HepG2 (cell line): Measurements from ENCODE around the gene CASZ1. TPM values are rescaled to one million over a fixed set of nuclear protein-coding genes. Genes with fewer than 3 reads are reported as not detected.
A peak's percentile ranks its signal among the peaks of the same experiment; 100 is the strongest.

Source experiments
- FOXA3 ChIP-seq: IDR thresholded peaks from 2 replicates; pipeline ENCODE4 v1.6.1; 2016; ENCODE audit warnings: missing genetic modification reagents, missing compliant biosample characterization
- GTF3A ChIP-seq: sonication (generic); formaldehyde crosslinking; conservative IDR thresholded peaks from 2 replicates; pipeline ENCODE4 v1.4.0; 2020; ENCODE audit warnings: mild to moderate bottlenecking, missing genetic modification reagents
- HCFC1 ChIP-seq: fragments of 150-350 bp; IDR thresholded peaks from 2 replicates; pipeline ENCODE4 v1.6.1; 2014; ENCODE audit warnings: low read depth, low read length
- HNRNPK ChIP-seq: fragments of 200-400 bp; formaldehyde crosslinking; IDR thresholded peaks from 2 replicates; pipeline ENCODE4 v1.6.1; 2018; ENCODE audit warnings: low read length, low read depth, moderate library complexity, mild to moderate bottlenecking; ENCODE audit not compliant: poor library complexity, severe bottlenecking
- JARID2 ChIP-seq: sonication (generic); formaldehyde crosslinking; IDR thresholded peaks from 2 replicates; pipeline ENCODE4 v1.8.1; 2023; ENCODE audit warnings: missing genetic modification reagents, inconsistent platforms; ENCODE audit not compliant: insufficient replicate concordance
- KDM4B ChIP-seq: sonication (generic); formaldehyde crosslinking; IDR thresholded peaks from 2 replicates; pipeline ENCODE4 v1.4.0; 2020; ENCODE audit warnings: missing genetic modification reagents
- MLLT10 ChIP-seq: sonication (generic); formaldehyde crosslinking; IDR thresholded peaks from 2 replicates; pipeline ENCODE4 v1.4.0; 2020; ENCODE audit warnings: missing genetic modification reagents
- RAD51 ChIP-seq: fragments of 450-650 bp; IDR thresholded peaks from 2 replicates; pipeline ENCODE4 v1.6.1; 2016; ENCODE audit warnings: borderline replicate concordance
- RARA ChIP-seq: IDR thresholded peaks from 2 replicates; pipeline ENCODE4 v1.6.1; 2016; ENCODE audit warnings: missing genetic modification reagents, missing compliant biosample characterization
- RXRB ChIP-seq: IDR thresholded peaks from 2 replicates; pipeline ENCODE4 v1.6.1; 2016; ENCODE audit warnings: borderline replicate concordance, missing genetic modification reagents, missing compliant biosample characterization
- SATB2 ChIP-seq: sonication (generic); formaldehyde crosslinking; IDR thresholded peaks from 2 replicates; pipeline ENCODE4 v1.5.0; 2020; ENCODE audit warnings: missing genetic modification reagents
- SOX13 ChIP-seq, 3 experiments: fragments of 450-650 bp in 1 of 3; sonication (generic) in 1 of 3; formaldehyde crosslinking in 1 of 3; IDR thresholded peaks in 2 of 3; conservative IDR thresholded peaks in 1 of 3; 2 replicates each; pipeline versions ENCODE4 v1.5.0 to v1.6.1; 2016 to 2020; ENCODE audit warnings: antibody characterized with exemption in 1 of 3, mild to moderate bottlenecking in 1 of 3, missing compliant biosample characterization in 1 of 3, missing genetic modification reagents in 1 of 3, moderate library complexity in 1 of 3
- ZBTB3 ChIP-seq: sonication (generic); formaldehyde crosslinking; IDR thresholded peaks from 2 replicates; pipeline ENCODE4 v1.4.0; 2020; ENCODE audit warnings: low read depth, mild to moderate bottlenecking, moderate library complexity, missing genetic modification reagents, borderline replicate concordance
- ZBTB4 ChIP-seq: sonication (generic); formaldehyde crosslinking; IDR thresholded peaks from 2 replicates; pipeline ENCODE4 v1.4.0; 2020; ENCODE audit warnings: missing genetic modification reagents, mild to moderate bottlenecking, borderline replicate concordance
- ZNF232 ChIP-seq: sonication (generic); formaldehyde crosslinking; IDR thresholded peaks from 2 replicates; pipeline ENCODE4 v1.4.0; 2020; ENCODE audit warnings: missing genetic modification reagents, borderline replicate concordance
- ZNF282 ChIP-seq: fragments of 450-650 bp; IDR thresholded peaks from 2 replicates; pipeline ENCODE4 v1.6.1; 2018; ENCODE audit not compliant: partially characterized antibody
- ZNF34 ChIP-seq: sonication (generic); formaldehyde crosslinking; IDR thresholded peaks from 2 replicates; pipeline ENCODE4 v1.4.0; 2020; ENCODE audit warnings: mild to moderate bottlenecking, missing genetic modification reagents, borderline replicate concordance
- ZNF343 ChIP-seq: sonication (generic); formaldehyde crosslinking; IDR thresholded peaks from 2 replicates; pipeline ENCODE4 v1.4.0; 2020; ENCODE audit warnings: mild to moderate bottlenecking, missing genetic modification reagents
- ZNF441 ChIP-seq: sonication (generic); formaldehyde crosslinking; IDR thresholded peaks from 2 replicates; pipeline ENCODE4 v1.7.0; 2021; ENCODE audit warnings: missing genetic modification reagents, borderline replicate concordance
- ZNF558 ChIP-seq: sonication (generic); formaldehyde crosslinking; IDR thresholded peaks from 2 replicates; pipeline ENCODE4 v1.9.0; 2022; ENCODE audit warnings: mild to moderate bottlenecking, missing genetic modification reagents, borderline replicate concordance
- ZNF562 ChIP-seq: sonication (generic); formaldehyde crosslinking; IDR thresholded peaks from 2 replicates; pipeline ENCODE4 v1.8.0; 2022; ENCODE audit warnings: missing genetic modification reagents, borderline replicate concordance
- ZNF564 ChIP-seq: sonication (generic); formaldehyde crosslinking; IDR thresholded peaks from 2 replicates; pipeline ENCODE4 v1.8.1; 2023; ENCODE audit warnings: mild to moderate bottlenecking, missing genetic modification reagents
- ZNF629 ChIP-seq: sonication (generic); formaldehyde crosslinking; conservative IDR thresholded peaks from 2 replicates; pipeline ENCODE4 v1.5.0; 2020; ENCODE audit warnings: missing genetic modification reagents
- ZNF839 ChIP-seq: sonication (generic); formaldehyde crosslinking; IDR thresholded peaks from 2 replicates; pipeline ENCODE4 v1.4.0; 2020; ENCODE audit warnings: missing genetic modification reagents, mild to moderate bottlenecking, borderline replicate concordance
- ZSCAN30 ChIP-seq: sonication (generic); formaldehyde crosslinking; IDR thresholded peaks from 2 replicates; pipeline ENCODE4 v1.5.0; 2020; ENCODE audit warnings: mild to moderate bottlenecking, missing genetic modification reagents
- polyA plus RNA-seq, 8 experiments: library from polyadenylated mRNA; depleted of rRNA in 3 of 8; stranded (reverse) in 7 of 8; unstranded in 1 of 8; fragments of >200 nt; fragmentation: Illumina TruSeq in 4 of 8; extraction: Trizol in 4 of 8; gene quantifications; 2 replicates each; pipeline versions ENCODE4 v1.2.1 to v1.2.3, GENCODE V29; 2011 to 2016; ENCODE audit warnings: low read depth in 4 of 8, missing spikeins in 1 of 8, mixed read lengths in 1 of 8; ENCODE audit not compliant: insufficient read depth in 1 of 8
- total RNA-seq, 5 experiments: library from RNA; depleted of rRNA; stranded (reverse); fragments of >200 nt; fragmentation: Illumina TruSeq; extraction: Trizol; gene quantifications; 2 replicates each; pipeline ENCODE4 v1.2.3, GENCODE V29; 2016; ENCODE audit warnings: low read depth in 1 of 5
- TF ChIP-seq, protein P1 (sequence below): sonication (generic); formaldehyde crosslinking; IDR thresholded peaks from 2 replicates; pipeline ENCODE4 v1.8.0; 2022; ENCODE audit warnings: missing genetic modification reagents, mild to moderate bottlenecking, inconsistent platforms, borderline replicate concordance
- TF ChIP-seq, protein P2 (sequence below): sonication (generic); formaldehyde crosslinking; IDR thresholded peaks from 2 replicates; pipeline ENCODE4 v1.4.0; 2020; ENCODE audit warnings: mild to moderate bottlenecking, missing genetic modification reagents

Gene CASZ1
- total and polyA plus RNA-seq, 2 of the 13 experiments (the other 11 are each of a cell fraction or from before 2014, with no cell fraction given), result 1.9 to 3.7 TPM

GRCh38 chr1:10685808-10686403, 110.5 kb downstream of the CASZ1 start (continued):
- TF ChIP-seq ZNF558 (no peak), SOX13 (IDR thresholded peaks at IDR 0.05) (peak; percentile 17; the same call in 1 of the 2 replicates), SOX13 (CRISPR knock-in tag; conservative IDR thresholded peaks at IDR 0.05 in 1 of 2, IDR thresholded peaks at IDR 0.05 in 1 of 2) (peak in 1 of 2 experiments; percentile 39; a peak in 1 of 4 replicates), HCFC1 (no peak), ZNF564 (CRISPR knock-in tag) (no peak), ZSCAN30 (CRISPR knock-in tag) (no peak), ZNF282 (no peak), KDM4B (CRISPR knock-in tag) (peak; percentile 66; the same call in 1 of the 2 replicates), ZNF441 (CRISPR knock-in tag) (no peak), SATB2 (CRISPR knock-in tag) (no peak), MLLT10 (CRISPR knock-in tag) (no peak), GTF3A (CRISPR knock-in tag) (no peak), RARA (CRISPR knock-in tag) (peak; percentile 99), ZNF629 (CRISPR knock-in tag) (no peak), FOXA3 (peak; percentile 81), ZBTB4 (no peak), ZNF34 (no peak; the same call in 1 of the 2 replicates), HNRNPK (no peak), ZNF562 (CRISPR knock-in tag) (no peak), ZNF839 (no peak), ZBTB3 (CRISPR knock-in tag) (no peak), RAD51 (no peak), JARID2 (CRISPR knock-in tag) (no peak), ZNF343 (CRISPR knock-in tag) (no peak), RXRB (CRISPR knock-in tag) (peak; percentile 96), ZNF232 (no peak)
- TF ChIP-seq, protein P1, sequence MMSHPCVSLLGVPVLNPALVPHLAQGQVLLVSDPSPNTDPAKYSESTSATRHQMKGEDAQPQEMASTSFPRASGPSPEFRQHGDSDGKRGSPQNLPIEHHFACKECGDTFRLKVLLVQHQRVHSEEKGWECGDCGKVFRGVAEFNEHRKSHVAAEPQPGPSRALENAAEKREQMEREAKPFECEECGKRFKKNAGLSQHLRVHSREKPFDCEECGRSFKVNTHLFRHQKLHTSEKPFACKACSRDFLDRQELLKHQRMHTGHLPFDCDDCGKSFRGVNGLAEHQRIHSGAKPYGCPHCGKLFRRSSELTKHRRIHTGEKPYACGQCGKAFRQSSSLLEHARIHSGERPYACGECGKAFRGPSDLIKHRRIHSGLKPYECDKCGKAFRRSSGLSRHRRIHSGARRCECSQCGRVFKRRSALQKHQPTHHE (CRISPR knock-in tag), result no peak; the same call in 1 of the 2 replicates
- TF ChIP-seq, protein P2, sequence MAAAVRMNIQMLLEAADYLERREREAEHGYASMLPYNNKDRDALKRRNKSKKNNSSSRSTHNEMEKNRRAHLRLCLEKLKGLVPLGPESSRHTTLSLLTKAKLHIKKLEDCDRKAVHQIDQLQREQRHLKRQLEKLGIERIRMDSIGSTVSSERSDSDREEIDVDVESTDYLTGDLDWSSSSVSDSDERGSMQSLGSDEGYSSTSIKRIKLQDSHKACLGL (CRISPR knock-in tag), result no peak
